Gastrocnemius medialis (tissue), 4 donors: ENCODE results near the gene CREB3L4. TPM values are rescaled to one million over a fixed set of nuclear protein-coding genes. Genes with fewer than 3 reads are reported as not detected.

Experiments used
- ATAC-seq, 2 donors: fragments of 150-250 bp; one replicate each; pipeline ENCODE4 v1.9.1; 2016
- DNase-seq, 2 donors: peaks; one replicate each; pipeline ENCODE4 v3.0.0-alpha.2; 2019
- H3K27ac ChIP-seq, 4 donors: fragments of 200-600 bp; sonication (generic); 1 replicate in 1 of 4; 2 replicates in 3 of 4; pipeline ENCODE4 v1.5.1; 2016 to 2018; ENCODE audit warnings: mild to moderate bottlenecking in 2 of 4, moderate library complexity in 1 of 4
- H3K27me3 ChIP-seq, 3 donors: fragments of 200-600 bp; sonication (generic) in 2 of 3; 1 replicate in 1 of 3; 2 replicates in 2 of 3; pipeline versions ENCODE4 v1.5.1 to v1.6.0; 2016 to 2019; ENCODE audit warnings: mild to moderate bottlenecking in 1 of 3, moderate library complexity in 1 of 3
- H3K36me3 ChIP-seq, 2 donors: fragments of 200-600 bp; sonication (generic) in 1 of 2; one replicate each; pipeline ENCODE4 v1.5.1; 2017 to 2018
- H3K4me1 ChIP-seq, 2 donors: fragments of 200-600 bp; sonication (generic) in 1 of 2; one replicate each; pipeline ENCODE4 v1.5.1; 2016 to 2017; ENCODE audit warnings: mild to moderate bottlenecking in 2 of 2
- H3K4me3 ChIP-seq, 4 donors: fragments of 200-600 bp; sonication (generic) in 3 of 4; 1 replicate in 1 of 4; 2 replicates in 3 of 4; pipeline ENCODE4 v1.5.1; 2016 to 2019; ENCODE audit warnings: mild to moderate bottlenecking in 2 of 4
- H3K9me3 ChIP-seq, 3 donors: fragments of 200-600 bp; sonication (generic) in 2 of 3; 1 replicate in 1 of 3; 2 replicates in 2 of 3; pipeline ENCODE4 v1.5.1; 2016 to 2019
- POLR2A ChIP-seq, 2 donors: fragments of 450-650 bp; IDR thresholded peaks; one replicate each; pipeline ENCODE4 v1.6.1; 2017; ENCODE audit warnings: antibody characterized with exemption in 2 of 2, mild to moderate bottlenecking in 2 of 2, moderate library complexity in 2 of 2
- in situ Hi-C, 4 donors: fragments of 200-750 bp; cut with MboI; loops; one replicate each; pipeline versions ENCODE4 v1.15.0 to v1.8.0; 2017; ENCODE audit warnings: low sequenced_read_pairs in 4 of 4
- intact Hi-C: fragments of 100-400 bp; cut with DNase I; formaldehyde crosslinking; loops from one replicate; pipeline ENCODE4 v1.15.1; 2023; ENCODE audit warnings: low total_unique reads
- total RNA-seq, 4 donors: library from RNA; depleted of rRNA; stranded (reverse); fragments of >200 nt; gene quantifications; one replicate each; pipeline versions ENCODE4 v1.1.0 to v1.2.3, GENCODE V29; 2016
- TF ChIP-seq, protein P1 (sequence below), 5 experiments: fragments of 450-650 bp in 3 of 5; fragments of 200-600 bp in 2 of 5; sonication (generic) in 2 of 5; IDR thresholded peaks in 4 of 5; conservative IDR thresholded peaks in 1 of 5; 1 replicate in 4 of 5; 2 replicates in 1 of 5; pipeline ENCODE4 v1.5.1; 2016 to 2019; ENCODE audit warnings: antibody characterized with exemption in 5 of 5, mild to moderate bottlenecking in 3 of 5, moderate library complexity in 3 of 5

The CREB3L4 gene
- total RNA-seq, 4 donors from 2014 or later: 4.5 to 7.9 (median 5.7) TPM

DNA sequence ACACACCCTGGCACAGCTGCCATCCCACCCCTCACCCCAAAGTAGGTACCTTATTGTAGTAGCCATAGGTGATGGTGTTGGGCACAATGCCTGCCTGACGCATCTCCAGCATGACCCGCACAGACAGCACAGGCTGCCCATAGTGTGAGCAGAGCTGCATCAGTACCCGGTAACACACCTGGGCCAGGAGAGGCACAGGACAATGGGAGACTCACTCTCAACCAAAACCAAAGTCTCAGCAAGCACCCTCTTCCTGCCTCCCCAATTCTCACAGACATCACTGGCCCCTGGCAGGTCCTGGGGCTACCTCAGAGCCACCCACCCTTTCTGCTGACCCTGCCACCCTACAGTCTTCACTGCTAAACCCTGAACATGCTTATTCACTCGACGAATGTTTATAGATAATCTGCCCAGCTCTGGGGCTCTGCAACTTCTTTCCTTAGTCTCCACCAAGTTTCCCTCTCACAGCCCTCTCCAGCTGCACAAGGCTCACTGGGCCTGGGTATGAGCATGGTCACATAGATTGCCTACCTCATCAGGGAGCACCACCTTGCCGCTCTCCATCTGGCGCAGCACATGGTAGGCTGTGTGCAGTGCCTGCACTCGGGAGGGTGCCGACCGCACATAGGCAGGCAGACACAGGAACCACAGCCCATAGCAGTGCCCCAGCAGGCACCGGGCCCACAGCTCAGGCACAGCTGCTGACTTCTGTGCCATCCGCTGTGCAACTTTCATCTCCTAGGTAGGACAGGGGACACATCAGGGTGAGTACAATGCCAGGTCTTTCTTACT, 31.5 kb upstream of the CREB3L4 start:
- Histone ChIP-seq H3K27me3 (no peaks in the 10 kb centered on the region), H3K36me3 (peaks cover 4 to 86% of the 10 kb centered on the region in 2 donors), H3K9me3 (no peaks in the 10 kb centered on the region), H3K4me3 (no peak overlapping the region), H3K4me1 (no peaks in the 10 kb centered on the region), H3K27ac (no peak overlapping the region)
- TF ChIP-seq POLR2A (IDR thresholded peaks at IDR 0.05): no peak
- TF ChIP-seq, protein P1, sequence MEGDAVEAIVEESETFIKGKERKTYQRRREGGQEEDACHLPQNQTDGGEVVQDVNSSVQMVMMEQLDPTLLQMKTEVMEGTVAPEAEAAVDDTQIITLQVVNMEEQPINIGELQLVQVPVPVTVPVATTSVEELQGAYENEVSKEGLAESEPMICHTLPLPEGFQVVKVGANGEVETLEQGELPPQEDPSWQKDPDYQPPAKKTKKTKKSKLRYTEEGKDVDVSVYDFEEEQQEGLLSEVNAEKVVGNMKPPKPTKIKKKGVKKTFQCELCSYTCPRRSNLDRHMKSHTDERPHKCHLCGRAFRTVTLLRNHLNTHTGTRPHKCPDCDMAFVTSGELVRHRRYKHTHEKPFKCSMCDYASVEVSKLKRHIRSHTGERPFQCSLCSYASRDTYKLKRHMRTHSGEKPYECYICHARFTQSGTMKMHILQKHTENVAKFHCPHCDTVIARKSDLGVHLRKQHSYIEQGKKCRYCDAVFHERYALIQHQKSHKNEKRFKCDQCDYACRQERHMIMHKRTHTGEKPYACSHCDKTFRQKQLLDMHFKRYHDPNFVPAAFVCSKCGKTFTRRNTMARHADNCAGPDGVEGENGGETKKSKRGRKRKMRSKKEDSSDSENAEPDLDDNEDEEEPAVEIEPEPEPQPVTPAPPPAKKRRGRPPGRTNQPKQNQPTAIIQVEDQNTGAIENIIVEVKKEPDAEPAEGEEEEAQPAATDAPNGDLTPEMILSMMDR (IDR thresholded peaks at IDR 0.05 in 4 of 5, conservative IDR thresholded peaks at IDR 0.05 in 1 of 5): no peak
- ATAC-seq: no peak
- peak in 1 of 2 donors; percentile 6 for DNase-seq
- in situ Hi-C loops: no loop called here
- intact Hi-C loops: no loop called here

DNA sequence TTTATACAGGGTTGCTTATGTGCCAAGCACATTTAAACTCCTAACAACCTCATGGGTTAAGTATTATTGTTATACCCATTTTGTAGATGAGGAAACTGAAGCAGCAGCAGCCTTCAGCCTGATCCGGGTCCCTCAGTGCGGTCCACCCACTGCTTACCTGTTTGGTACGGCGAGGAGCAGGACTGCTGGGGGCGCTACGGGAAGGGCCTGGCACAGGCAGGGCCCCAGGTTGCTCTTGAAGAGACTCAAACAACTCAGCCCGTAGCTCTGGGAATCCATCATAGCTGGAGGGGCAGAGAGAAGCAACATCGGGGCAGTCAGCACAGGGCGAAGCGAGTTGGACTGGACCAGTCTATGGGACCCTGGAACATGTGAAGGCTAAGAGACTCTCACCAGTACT, 30.4 kb upstream of the CREB3L4 start:
- intact Hi-C loops: no loop called here

GRCh38 chr1:153938996-153939395, 28.7 kb upstream of the CREB3L4 start:
- intact Hi-C loops (no loop called here), in situ Hi-C loops (no loop called here)

More for the DNA sequence above, 30.4 kb upstream of the CREB3L4 start:
- in situ Hi-C loops: no loop called here
- TF ChIP-seq POLR2A (IDR thresholded peaks at IDR 0.05): no peak
- TF ChIP-seq, protein P1 (IDR thresholded peaks at IDR 0.05 in 4 of 5, conservative IDR thresholded peaks at IDR 0.05 in 1 of 5): no peak
- no peak for ATAC-seq
- H3K36me3 ChIP-seq: peaks cover 4 to 86% of the 10 kb centered on the region in 2 donors
- DNase-seq: no peak
- H3K27me3 ChIP-seq: no peaks in the 10 kb centered on the region
- H3K9me3 ChIP-seq: no peaks in the 10 kb centered on the region
- no peaks in the 10 kb centered on the region for H3K4me1 ChIP-seq
- no peak overlapping the region for H3K4me3 ChIP-seq
- no peak overlapping the region for H3K27ac ChIP-seq

DNA sequence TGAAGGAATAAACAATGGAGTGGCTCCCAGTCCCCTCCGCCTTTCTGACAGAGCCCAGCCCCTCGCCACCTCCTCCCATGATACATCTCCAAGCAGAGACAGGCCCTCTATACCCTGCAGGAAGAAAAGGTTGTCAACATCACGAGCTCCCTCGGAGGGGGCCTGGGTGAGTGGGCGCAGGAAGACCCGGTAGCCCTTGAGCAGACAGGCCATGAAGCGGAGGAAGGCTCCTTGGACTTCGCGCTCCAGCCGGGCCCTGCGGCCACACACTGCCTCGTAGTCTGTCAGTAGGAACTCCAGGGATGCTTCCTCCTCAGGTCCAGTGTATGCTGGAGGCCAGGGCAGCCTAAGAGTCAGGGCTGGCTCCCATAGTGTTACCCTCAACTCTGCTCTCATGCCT, 28.2 kb upstream of the CREB3L4 start:
- Histone ChIP-seq H3K4me1 (peaks cover 0 to 15% of the 10 kb centered on the region in 2 donors), H3K36me3 (peaks cover 4 to 71% of the 10 kb centered on the region in 2 donors), H3K4me3 (no peak overlapping the region), H3K9me3 (no peaks in the 10 kb centered on the region), H3K27ac (no peak overlapping the region), H3K27me3 (no peaks in the 10 kb centered on the region)
- ATAC-seq (no peak), DNase-seq (no peak)
- in situ Hi-C loops (no loop called here), intact Hi-C loops (no loop called here)
- TF ChIP-seq, protein P1 (IDR thresholded peaks at IDR 0.05 in 4 of 5, conservative IDR thresholded peaks at IDR 0.05 in 1 of 5): no peak
- TF ChIP-seq POLR2A (IDR thresholded peaks at IDR 0.05): no peak

More at GRCh38 chr1:153938996-153939395, 28.7 kb upstream of the CREB3L4 start:
- Histone ChIP-seq H3K9me3 (no peaks in the 10 kb centered on the region), H3K4me1 (peaks cover 0 to 10% of the 10 kb centered on the region in 2 donors), H3K27ac (no peak overlapping the region), H3K4me3 (no peak overlapping the region), H3K36me3 (peaks cover 4 to 76% of the 10 kb centered on the region in 2 donors), H3K27me3 (no peaks in the 10 kb centered on the region)
- no peak for DNase-seq
- no peak for TF ChIP-seq POLR2A (IDR thresholded peaks at IDR 0.05)
- TF ChIP-seq, protein P1 (IDR thresholded peaks at IDR 0.05 in 4 of 5, conservative IDR thresholded peaks at IDR 0.05 in 1 of 5): no peak
- no peak for ATAC-seq
